Esophagus (tissue), 2 donors: Measurements from ENCODE around the gene HOXD12. TPM values are rescaled to one million over a fixed set of nuclear protein-coding genes. Genes with fewer than 3 reads are reported as not detected.

Experiments
- H3K27ac ChIP-seq, 2 donors: one replicate each; pipeline ENCODE4 v1.5.1; 2013; ENCODE audit warnings: low read depth in 2 of 2, mild to moderate bottlenecking in 2 of 2, inconsistent platforms in 1 of 2, low read length in 1 of 2, moderate library complexity in 1 of 2
- H3K27me3 ChIP-seq, 2 donors: one replicate each; pipeline ENCODE4 v1.6.1; 2013; ENCODE audit warnings: low read length in 2 of 2, control low read depth in 1 of 2, mild to moderate bottlenecking in 1 of 2; ENCODE audit not compliant: insufficient read depth in 2 of 2, control insufficient read depth in 1 of 2
- H3K36me3 ChIP-seq, 2 donors: one replicate each; pipeline ENCODE4 v1.6.1; 2013; ENCODE audit warnings: low read length in 1 of 2; ENCODE audit not compliant: control insufficient read depth in 2 of 2, insufficient read depth in 2 of 2
- H3K4me1 ChIP-seq, 2 donors: one replicate each; pipeline ENCODE4 v1.6.1; 2013; ENCODE audit warnings: low read length in 1 of 2; ENCODE audit not compliant: control insufficient read depth in 2 of 2, insufficient read depth in 2 of 2
- H3K4me3 ChIP-seq, 2 donors: one replicate each; pipeline ENCODE4 v1.5.1; 2013; ENCODE audit warnings: low read length in 2 of 2, mild to moderate bottlenecking in 2 of 2, low read depth in 1 of 2, moderate library complexity in 1 of 2
- H3K9me3 ChIP-seq, 2 donors: one replicate each; pipeline ENCODE4 v1.6.1; 2013; ENCODE audit warnings: mild to moderate bottlenecking in 2 of 2, low read depth in 1 of 2, low read length in 1 of 2, moderate library complexity in 1 of 2; ENCODE audit not compliant: control insufficient read depth in 2 of 2, insufficient read depth in 1 of 2
- WGBS, 2 donors: extraction: QIAGEN DNeasy Blood & Tissue Kit; methylation state at CpG; one replicate each; pipeline ENCODE4 v1.1.7; 2013; 5-methylcytosine and 5-hydroxymethylcytosine counted together
- polyA plus RNA-seq, 2 donors: library from polyadenylated mRNA; stranded (reverse); fragments of 200-250 nt; gene quantifications; one replicate each; pipeline ENCODE4 v1.2.3, GENCODE V29; 2013
- donor health status: healthy with polysubstance abuse.
- donor health status: Bipolar disorder and iron deficiency.

The HOXD12 gene
- polyA plus RNA-seq, 2 donors: not detected

DNA sequence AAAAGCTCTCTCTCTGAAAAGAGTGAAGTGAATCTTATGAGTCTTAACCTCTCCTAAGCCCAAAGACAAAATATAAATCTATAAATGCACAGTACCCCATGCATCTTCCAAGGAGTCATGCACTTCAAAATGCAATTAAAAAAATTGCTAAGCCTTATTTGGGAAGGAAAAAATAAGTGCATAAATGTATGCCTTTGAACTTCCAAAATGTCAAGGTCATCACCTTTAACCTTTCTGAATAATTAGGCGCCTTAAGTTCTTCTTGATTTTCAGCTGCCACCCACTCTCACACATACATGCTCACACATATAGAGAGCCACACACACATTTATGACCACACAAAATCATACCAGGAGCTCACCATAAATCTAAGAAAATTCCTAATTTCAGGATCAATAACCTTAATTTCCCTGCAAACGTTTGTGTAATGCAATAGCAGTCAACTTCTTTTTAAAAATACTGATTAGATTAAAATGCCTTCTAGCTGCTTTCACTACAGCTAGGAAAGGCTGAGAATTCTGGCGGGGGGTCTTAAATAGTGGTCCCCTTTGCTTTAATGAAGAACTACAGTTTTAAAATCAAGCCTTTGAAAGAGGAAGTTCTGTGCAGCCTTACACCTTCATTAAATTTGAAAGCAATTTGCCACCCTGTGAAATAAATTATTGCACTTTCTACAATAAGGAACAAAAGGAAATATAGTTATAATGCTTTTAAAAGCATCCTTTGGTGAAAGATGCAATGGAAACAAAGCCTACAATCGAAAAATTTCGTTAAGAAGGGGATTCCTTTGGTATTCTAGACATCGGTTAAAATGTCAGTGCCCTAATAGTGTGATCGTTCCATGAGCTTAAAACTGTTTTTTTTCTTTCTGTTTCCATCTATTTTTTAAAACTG is 11.1 kb downstream of the HOXD12 start:
- WGBS, 2 donors: 21 to 22% methylated on average over 7 of the region's 7 CpGs
- Histone ChIP-seq H3K27ac (no peak overlapping the region), H3K4me3 (no peak overlapping the region), H3K27me3 (peaks cover 13 to 55% of the 10 kb centered on the region in 2 donors), H3K9me3 (peaks cover 0 to 2% of the 10 kb centered on the region in 2 donors), H3K36me3 (no peaks in the 10 kb centered on the region), H3K4me1 (peaks cover 3 to 4% of the 10 kb centered on the region in 2 donors)

DNA sequence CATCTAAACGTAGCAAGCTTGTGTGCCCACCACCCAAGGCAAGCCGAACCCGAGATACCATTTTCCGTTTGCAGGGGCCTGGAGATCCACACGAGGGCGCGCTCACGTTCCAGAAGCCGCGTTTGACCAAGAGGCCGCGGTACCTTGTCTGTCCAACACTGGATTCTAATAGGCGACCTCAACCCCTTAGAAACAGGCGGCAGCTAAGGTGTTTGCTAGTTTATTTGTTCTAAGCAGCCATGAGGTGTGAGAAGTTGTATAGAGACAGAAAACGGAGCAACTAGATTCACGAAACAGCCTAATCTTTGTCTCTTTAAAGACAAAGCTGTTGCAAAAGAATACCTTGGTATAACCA is 11.7 kb downstream of the HOXD12 start:
- H3K4me3 ChIP-seq: no peak overlapping the region
- H3K27me3 ChIP-seq: peaks cover 16 to 60% of the 10 kb centered on the region in 2 donors
- peaks cover 3 to 4% of the 10 kb centered on the region in 2 donors for H3K4me1 ChIP-seq
- H3K9me3 ChIP-seq: peaks cover 0 to 3% of the 10 kb centered on the region in 2 donors
- H3K36me3 ChIP-seq: no peaks in the 10 kb centered on the region
- no peak overlapping the region for H3K27ac ChIP-seq
- WGBS, 2 donors: 3 to 5% methylated on average over 16 of the region's 16 CpGs

DNA sequence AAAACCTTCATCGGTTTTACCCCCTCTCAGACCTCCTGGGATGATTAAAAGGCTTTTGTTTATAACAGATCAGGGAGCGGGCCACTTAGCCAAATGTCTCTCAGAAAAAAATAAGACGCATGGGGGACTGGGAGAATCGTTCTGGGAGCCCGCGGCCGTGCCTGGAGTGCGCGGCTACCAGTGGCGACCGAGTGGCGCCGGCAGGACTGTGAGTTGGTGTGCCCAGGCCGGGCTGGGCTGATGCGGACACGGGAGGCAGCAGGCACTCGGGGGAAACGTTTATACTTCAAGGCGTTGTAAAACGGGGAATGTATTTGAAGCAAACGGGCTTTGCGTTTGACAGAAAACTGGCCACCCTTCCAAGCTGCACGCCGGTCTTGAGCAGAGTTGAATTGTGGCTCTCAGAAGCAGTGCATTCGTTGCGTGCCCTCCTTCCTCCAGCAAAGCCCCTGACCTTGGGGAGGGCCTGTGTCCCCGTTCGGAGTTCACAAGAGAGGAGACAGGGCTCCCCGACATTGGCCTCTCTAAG is 12.3 kb downstream of the HOXD12 start:
- peaks cover 17 to 57% of the 10 kb centered on the region in 2 donors for H3K27me3 ChIP-seq
- H3K4me3 ChIP-seq: no peak overlapping the region
- H3K9me3 ChIP-seq: peaks cover 0 to 8% of the 10 kb centered on the region in 2 donors
- WGBS, 2 donors: 9 to 11% methylated on average over 29 of the region's 29 CpGs
- H3K36me3 ChIP-seq: no peaks in the 10 kb centered on the region
- H3K27ac ChIP-seq: no peak overlapping the region
- peaks cover 3% of the 10 kb centered on the region in 2 donors for H3K4me1 ChIP-seq

DNA sequence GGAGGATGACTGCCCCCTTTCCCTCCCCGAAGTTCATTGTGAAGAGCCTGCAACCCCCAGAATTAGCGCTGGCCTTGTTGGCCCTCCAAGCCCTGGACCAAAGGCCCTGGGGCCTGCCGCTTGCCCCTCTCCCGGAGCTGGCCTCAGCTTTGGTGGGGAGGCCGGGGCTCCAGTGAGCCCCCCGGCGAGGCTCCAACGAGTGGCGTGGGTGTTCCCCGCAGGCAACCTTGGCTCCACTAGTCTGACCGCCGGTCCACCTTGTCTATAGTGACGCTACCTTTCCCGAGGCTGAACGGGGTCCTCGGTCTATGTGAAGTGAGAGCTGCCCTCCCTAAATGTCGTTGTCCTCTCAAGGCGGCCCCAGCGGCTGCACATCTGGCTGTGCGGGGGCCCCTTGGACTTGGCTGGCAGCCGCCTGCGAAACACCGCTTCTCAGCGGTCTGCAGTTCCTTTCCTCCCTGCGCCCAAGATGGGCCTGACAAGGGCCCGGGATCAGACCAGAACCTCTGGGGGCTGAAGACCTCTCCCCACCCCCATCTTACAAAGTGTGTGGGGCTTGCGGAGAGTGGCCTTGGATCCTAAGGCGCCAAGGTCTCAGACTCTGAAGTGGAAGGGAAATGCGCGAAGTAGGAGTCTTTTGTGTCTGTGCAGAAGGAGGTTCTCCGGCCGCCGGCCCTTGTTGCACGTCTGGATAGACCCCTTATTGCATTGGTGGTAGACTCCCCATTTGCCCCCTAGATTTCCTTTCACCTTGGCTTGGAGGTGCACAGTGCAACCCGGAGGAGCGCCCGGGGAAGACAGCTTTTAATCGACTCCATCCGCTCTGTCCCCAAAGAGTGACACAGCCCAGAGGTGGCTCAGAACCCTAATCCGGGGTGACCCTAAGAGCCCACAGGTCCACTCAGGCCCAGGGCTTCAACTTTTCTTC is 13.0 kb downstream of the HOXD12 start:
- Histone ChIP-seq H3K27ac (no peak overlapping the region), H3K27me3 (peaks cover 17 to 62% of the 10 kb centered on the region in 2 donors), H3K9me3 (peaks cover 0 to 14% of the 10 kb centered on the region in 2 donors), H3K36me3 (no peaks in the 10 kb centered on the region), H3K4me1 (peaks cover 0 to 3% of the 10 kb centered on the region in 2 donors), H3K4me3 (no peak overlapping the region)
- WGBS, 2 donors: 15 to 17% methylated on average over 40 of the region's 40 CpGs

DNA sequence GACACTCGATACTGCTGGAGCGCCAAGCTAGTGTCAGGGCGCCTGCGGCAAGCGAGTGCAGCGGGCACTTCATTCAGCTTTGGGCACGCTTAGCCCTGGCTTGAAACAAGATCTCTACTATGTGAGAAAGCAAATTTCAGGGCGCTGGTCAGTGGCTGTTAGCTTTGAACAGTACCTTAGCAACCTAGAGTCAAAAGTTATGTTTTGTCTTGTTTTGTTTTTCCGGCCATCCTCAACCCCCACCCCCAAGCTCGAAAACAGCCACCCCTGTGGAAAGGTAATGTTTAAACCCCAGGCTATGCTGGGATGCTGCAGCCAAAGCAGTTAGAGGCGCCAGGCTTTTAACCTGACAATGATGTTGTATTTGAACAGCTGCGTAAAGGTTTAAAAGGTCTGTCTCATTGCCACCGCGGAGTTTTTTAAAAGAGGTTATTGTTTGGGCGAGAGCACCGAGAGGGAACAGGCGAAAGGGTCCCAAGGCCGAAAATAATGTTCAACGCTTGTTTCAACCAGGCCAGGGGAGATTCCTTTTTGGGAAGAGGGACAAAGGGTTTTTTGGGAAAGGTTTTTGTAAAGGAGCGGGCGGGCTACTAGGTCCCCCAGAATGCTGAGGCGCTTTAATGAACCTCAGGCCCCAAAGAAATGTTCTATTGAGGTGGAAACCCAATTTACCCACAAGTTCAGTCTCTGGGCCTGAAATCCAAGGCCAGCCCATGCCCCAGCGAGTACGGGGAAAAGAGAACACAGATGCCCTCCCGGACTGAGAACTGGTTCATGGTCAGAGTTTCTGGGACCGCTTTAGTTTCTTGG is 14.7 kb downstream of the HOXD12 start:
- H3K36me3 ChIP-seq: no peaks in the 10 kb centered on the region
- H3K4me1 ChIP-seq: no peaks in the 10 kb centered on the region
- H3K9me3 ChIP-seq: peaks cover 0 to 14% of the 10 kb centered on the region in 2 donors
- no peak overlapping the region for H3K27ac ChIP-seq
- H3K27me3 ChIP-seq: peaks cover 21 to 62% of the 10 kb centered on the region in 2 donors
- 13 to 17% methylated on average over 26 of the region's 26 CpGs for WGBS, 2 donors
- H3K4me3 ChIP-seq: no peak overlapping the region

DNA sequence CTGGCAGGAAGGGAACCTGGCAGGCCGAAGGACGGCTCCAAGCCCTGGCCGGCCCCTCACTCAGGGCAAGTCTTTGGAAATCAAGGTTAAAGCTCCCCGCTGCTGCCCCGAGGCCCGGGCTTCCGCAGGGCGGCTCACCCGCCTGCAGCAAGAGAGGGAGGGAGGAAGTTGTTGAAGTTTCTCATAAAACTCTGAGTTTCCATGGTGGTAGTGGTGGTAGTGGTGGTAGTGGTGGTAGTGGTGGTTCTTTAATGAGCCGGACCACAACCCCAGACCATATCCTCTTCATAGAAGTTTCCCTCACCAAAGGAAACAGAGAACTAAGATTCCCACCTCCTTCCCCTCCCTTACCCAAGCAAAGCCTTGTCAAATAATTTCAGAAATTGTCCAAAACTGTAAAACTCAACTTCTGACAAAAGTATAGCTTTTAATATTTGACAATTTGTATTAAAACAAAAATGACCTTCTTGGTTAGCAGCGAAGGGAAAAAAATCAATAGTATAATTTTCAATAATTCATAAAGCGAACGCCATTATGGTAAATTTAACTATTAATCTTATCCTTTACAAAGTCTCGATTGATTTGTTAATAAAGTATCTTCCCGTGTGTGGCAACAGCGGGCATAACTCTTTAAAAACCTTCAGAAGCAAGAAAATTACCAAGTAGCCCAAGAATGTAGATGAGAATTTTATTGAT is 15.5 kb downstream of the HOXD12 start:
- H3K27me3 ChIP-seq: peaks cover 19 to 60% of the 10 kb centered on the region in 2 donors
- H3K9me3 ChIP-seq: peaks cover 0 to 14% of the 10 kb centered on the region in 2 donors
- 21 to 24% methylated on average over 16 of the region's 16 CpGs for WGBS, 2 donors
- no peaks in the 10 kb centered on the region for H3K4me1 ChIP-seq
- no peak overlapping the region for H3K4me3 ChIP-seq
- H3K36me3 ChIP-seq: no peaks in the 10 kb centered on the region
- no peak overlapping the region for H3K27ac ChIP-seq

DNA sequence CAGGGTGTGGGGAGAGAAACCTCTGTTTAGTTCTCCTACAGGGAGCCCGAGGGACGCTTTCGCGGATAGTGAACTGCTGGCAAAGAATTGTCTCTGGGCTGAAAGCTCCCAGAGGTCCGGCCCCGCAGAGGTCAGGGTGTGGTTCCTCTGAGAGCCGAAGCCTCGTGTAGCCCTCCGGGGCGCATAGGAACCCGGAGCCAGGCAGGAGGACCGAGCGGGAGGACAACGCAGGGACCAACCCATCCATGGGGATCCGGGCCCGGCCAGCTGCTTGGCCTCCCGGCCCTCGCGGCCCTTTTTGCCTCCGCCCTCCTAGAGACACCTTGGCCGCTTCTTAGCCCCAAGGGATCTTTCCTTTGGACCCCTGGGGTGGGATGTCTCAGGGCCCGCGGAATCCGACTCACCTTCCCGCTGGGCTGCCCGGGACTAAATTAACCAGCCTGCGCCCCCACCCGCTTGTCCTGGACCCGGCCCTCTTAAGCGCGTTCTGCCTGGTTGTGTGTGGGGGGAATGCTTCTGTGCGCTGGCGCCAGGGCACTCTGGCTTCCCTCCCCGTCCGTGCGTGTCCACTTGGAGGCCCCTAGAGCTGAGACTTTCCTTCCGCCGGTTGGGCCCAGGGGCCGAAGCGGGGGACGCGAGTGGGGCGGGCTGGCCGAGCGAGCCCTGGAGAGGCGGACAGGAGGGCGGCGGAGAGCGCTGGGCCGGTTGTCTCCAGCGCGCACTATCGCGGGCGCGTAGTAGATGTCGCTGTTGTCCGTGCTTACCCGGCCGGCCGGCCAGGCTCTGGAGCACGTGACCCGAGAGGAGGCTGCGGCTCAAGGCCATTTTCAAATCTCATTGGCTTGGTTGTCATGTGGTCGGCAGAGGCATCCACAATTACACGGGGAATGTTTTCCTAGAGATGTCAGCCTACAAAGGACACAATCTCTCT is 16.6 kb downstream of the HOXD12 start, which contains the start of gene HOXD10:
Gene HOXD10, plus strand, starts transcription at position 896 of the 931 bp plus-strand sequence. CDS start 56 bp downstream, outside the sequence.
- Histone ChIP-seq H3K4me3 (peak within 1 kb of the TSS in 1 of 2 donors; percentile 23), H3K36me3 (no peaks in the 10 kb centered on the region), H3K4me1 (no peaks in the 10 kb centered on the region), H3K27me3 (peaks cover 19 to 65% of the 10 kb centered on the region in 2 donors), H3K9me3 (peaks cover 0 to 14% of the 10 kb centered on the region in 2 donors), H3K27ac (peak within 1 kb of the TSS in 1 of 2 donors; percentile 5)
- WGBS, 2 donors: 12 to 13% methylated on average over 66 of the region's 66 CpGs
